Hepatocyte (in vitro differentiated cells): ENCODE results near the gene ATF7. TPM values are rescaled to one million over a fixed set of nuclear protein-coding genes. Genes with fewer than 3 reads are reported as not detected.

Experiments used
- DNase-seq: peaks from one replicate; pipeline ENCODE4 v3.0.0-alpha.2; 2016; ENCODE audit warnings: low spot score
- H2AFZ ChIP-seq: fragments of 200-600 bp; sonication (generic); 2 replicates; pipeline ENCODE4 v1.6.0; 2016; ENCODE audit warnings: antibody characterized with exemption, mild to moderate bottlenecking
- H3K27ac ChIP-seq: fragments of 200-600 bp; sonication (generic); 2 replicates; pipeline ENCODE4 v1.5.1; 2016; ENCODE audit warnings: mild to moderate bottlenecking
- H3K27me3 ChIP-seq: fragments of 200-600 bp; sonication (generic); 2 replicates; pipeline ENCODE4 v1.6.1; 2016
- H3K36me3 ChIP-seq: fragments of 200-600 bp; sonication (generic); replicated peaks from 2 replicates; pipeline ENCODE4 v1.5.1; 2016; ENCODE audit warnings: low read depth; ENCODE audit not compliant: insufficient read depth
- H3K4me1 ChIP-seq: fragments of 200-600 bp; sonication (generic); 2 replicates; pipeline ENCODE4 v1.5.1; 2016; ENCODE audit warnings: mild to moderate bottlenecking, moderate library complexity; ENCODE audit not compliant: insufficient read depth
- H3K4me2 ChIP-seq: fragments of 200-600 bp; sonication (generic); 2 replicates; pipeline ENCODE4 v1.6.0; 2016
- H3K4me3 ChIP-seq: fragments of 200-600 bp; sonication (generic); 2 replicates; pipeline ENCODE4 v1.5.1; 2016; ENCODE audit warnings: mild to moderate bottlenecking
- H3K79me2 ChIP-seq: fragments of 200-600 bp; sonication (generic); 2 replicates; pipeline ENCODE4 v1.6.0; 2017; ENCODE audit warnings: mild to moderate bottlenecking
- H3K9me2 ChIP-seq: fragments of 200-600 bp; sonication (generic); replicated peaks from 2 replicates; pipeline ENCODE4 v1.6.0; 2017; ENCODE audit warnings: mild to moderate bottlenecking; ENCODE audit not compliant: insufficient read depth
- H3K9me3 ChIP-seq: fragments of 200-600 bp; sonication (generic); 2 replicates; pipeline ENCODE4 v1.5.1; 2016; ENCODE audit warnings: low read depth, mild to moderate bottlenecking
- H4K20me1 ChIP-seq: fragments of 200-600 bp; sonication (generic); 2 replicates; pipeline ENCODE4 v1.6.0; 2016; ENCODE audit warnings: mild to moderate bottlenecking; ENCODE audit not compliant: insufficient read depth, poor library complexity, severe bottlenecking
- EZH2 ChIP-seq: fragments of 200-600 bp; sonication (generic); IDR thresholded peaks from 2 replicates; pipeline ENCODE4 v1.6.1; 2016; ENCODE audit warnings: antibody characterized with exemption, mild to moderate bottlenecking, borderline replicate concordance
- EZH2phosphoT487 ChIP-seq: fragments of 200-600 bp; sonication (generic); IDR thresholded peaks from one replicate; pipeline ENCODE4 v1.6.1; 2018; ENCODE audit warnings: antibody characterized with exemption, mild to moderate bottlenecking, low read depth, moderate library complexity; ENCODE audit not compliant: unreplicated experiment, severe bottlenecking
- WGBS: methylation state at CpG from one replicate; pipeline ENCODE4 v1.1.6; 2016; ENCODE audit warnings: low lambda C conversion rate; ENCODE audit errors: missing lambda C conversion rate; 5-methylcytosine and 5-hydroxymethylcytosine counted together
- polyA plus RNA-seq: library from polyadenylated mRNA; unstranded; fragments of >200 nt; fragmentation: Nextera tagmentation; extraction: Ambion mirVana; gene quantifications from 2 replicates; pipeline ENCODE4 v1.2.1, GENCODE V29; 2016
- total RNA-seq: library from RNA; depleted of rRNA; stranded (reverse); fragments of >200 nt; gene quantifications from 2 replicates; pipeline ENCODE4 v1.2.3, GENCODE V29; 2014
- TF ChIP-seq, protein P1 (sequence below): fragments of 200-600 bp; sonication (generic); IDR thresholded peaks from 2 replicates; pipeline ENCODE4 v1.5.1; 2016; ENCODE audit warnings: antibody characterized with exemption, mild to moderate bottlenecking; ENCODE audit not compliant: poor library complexity

ATF7 gene
- total and polyA plus RNA-seq, 2 experiments from 2014 or later: 17.8 to 19.2 TPM

DNA sequence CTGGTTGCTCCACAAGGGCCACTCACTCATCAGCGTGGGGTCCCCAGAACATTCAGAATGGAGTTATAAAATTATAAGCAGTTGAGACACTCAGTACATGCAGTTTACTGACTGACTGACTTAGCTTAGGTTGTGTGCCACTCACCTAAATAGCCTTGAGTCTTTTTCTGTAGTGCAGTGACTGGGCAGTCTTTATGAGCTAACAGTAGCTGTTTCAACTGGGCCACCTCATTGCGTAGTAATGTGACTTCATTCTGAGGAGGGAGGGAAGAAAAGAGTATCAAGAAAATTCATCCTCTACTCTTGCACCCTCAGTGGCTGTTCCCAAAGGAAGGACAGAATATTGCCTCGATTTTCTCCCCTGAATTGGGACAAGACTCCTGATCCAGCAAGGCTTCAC lies 103.1 kb downstream of the ATF7 start:
- Histone ChIP-seq H3K79me2 (no peaks in the 10 kb centered on the region), H3K36me3 (no peaks in the 10 kb centered on the region), H3K4me2 (no peak overlapping the region), H2AFZ (no peak overlapping the region), H4K20me1 (no peaks in the 10 kb centered on the region), H3K9me3 (no peaks in the 10 kb centered on the region), H3K9me2 (no peaks in the 10 kb centered on the region), H3K4me3 (no peak overlapping the region), H3K4me1 (no peaks in the 10 kb centered on the region), H3K27me3 (no peaks in the 10 kb centered on the region), H3K27ac (no peak overlapping the region)
- 97% methylated on average over 3 of the region's 3 CpGs for WGBS
- DNase-seq: no peak
- no peak for TF ChIP-seq EZH2phosphoT487
- no peak for TF ChIP-seq EZH2
- TF ChIP-seq, protein P1, sequence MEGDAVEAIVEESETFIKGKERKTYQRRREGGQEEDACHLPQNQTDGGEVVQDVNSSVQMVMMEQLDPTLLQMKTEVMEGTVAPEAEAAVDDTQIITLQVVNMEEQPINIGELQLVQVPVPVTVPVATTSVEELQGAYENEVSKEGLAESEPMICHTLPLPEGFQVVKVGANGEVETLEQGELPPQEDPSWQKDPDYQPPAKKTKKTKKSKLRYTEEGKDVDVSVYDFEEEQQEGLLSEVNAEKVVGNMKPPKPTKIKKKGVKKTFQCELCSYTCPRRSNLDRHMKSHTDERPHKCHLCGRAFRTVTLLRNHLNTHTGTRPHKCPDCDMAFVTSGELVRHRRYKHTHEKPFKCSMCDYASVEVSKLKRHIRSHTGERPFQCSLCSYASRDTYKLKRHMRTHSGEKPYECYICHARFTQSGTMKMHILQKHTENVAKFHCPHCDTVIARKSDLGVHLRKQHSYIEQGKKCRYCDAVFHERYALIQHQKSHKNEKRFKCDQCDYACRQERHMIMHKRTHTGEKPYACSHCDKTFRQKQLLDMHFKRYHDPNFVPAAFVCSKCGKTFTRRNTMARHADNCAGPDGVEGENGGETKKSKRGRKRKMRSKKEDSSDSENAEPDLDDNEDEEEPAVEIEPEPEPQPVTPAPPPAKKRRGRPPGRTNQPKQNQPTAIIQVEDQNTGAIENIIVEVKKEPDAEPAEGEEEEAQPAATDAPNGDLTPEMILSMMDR: no peak

DNA sequence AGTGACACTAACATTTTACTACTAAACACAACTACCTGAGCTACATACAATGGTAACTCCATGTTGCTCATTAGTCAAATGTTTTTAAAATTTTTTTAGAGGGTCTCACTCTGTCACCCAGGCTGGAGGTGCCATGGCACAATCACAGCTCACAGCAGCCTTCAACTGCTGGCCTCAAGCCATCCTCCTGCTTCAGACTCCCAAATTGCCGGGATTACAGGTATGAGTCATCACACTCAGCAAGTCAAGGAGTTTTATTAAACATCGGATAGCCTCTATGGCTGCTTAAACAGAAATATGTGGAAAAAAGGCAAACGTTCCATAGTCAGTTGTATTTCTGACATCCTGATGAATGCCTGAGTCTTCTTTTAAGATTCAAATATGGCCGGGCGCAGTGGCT lies 107.8 kb downstream of the ATF7 start:
- Histone ChIP-seq H2AFZ (no peak overlapping the region), H3K4me2 (no peak overlapping the region), H3K9me2 (no peaks in the 10 kb centered on the region), H4K20me1 (no peaks in the 10 kb centered on the region), H3K4me1 (no peaks in the 10 kb centered on the region), H3K79me2 (no peaks in the 10 kb centered on the region), H3K27ac (no peak overlapping the region), H3K36me3 (no peaks in the 10 kb centered on the region), H3K9me3 (no peaks in the 10 kb centered on the region), H3K27me3 (no peaks in the 10 kb centered on the region), H3K4me3 (no peak overlapping the region)
- TF ChIP-seq EZH2 (no peak), EZH2phosphoT487 (no peak)
- TF ChIP-seq, protein P1: no peak
- no peak for DNase-seq
- 91% methylated on average over 5 of the region's 5 CpGs for WGBS

DNA sequence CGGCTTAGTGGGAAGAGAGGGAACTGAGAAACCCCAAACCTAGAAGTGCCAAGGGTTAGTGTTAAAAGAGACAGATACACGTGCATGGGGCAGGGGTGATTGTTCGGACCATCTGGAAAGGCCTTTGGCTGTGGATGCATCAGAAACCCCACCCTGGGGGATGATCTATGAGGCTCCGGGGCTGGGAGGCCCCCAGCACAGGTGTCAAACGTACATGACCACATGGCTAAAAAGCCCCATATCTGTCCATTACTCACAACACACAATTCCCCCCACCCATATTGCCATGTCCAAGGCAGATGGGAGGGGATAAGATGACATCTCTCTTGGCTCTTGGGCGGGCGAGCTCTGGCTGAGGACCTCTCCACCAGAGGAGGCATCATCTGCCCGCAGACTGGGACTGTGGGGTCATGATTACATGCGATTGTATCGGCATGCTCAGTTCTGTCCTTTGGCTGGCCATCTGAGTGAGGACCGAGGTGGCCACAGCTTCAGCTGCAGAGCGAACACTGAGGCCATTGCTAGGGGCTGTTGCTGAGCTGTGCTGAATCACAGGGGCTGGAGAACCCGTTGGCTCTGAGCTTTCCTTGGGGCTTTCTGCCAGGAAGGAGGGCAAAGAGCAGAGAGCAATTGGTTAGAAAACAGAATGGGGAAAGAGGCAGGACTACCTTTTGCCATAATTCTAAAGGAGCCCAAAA lies 109.3 kb downstream of the ATF7 start:
- WGBS: 93% methylated on average over 13 of the region's 13 CpGs
- no peak for DNase-seq

More for the DNA sequence above, 109.3 kb downstream of the ATF7 start:
- no peaks in the 10 kb centered on the region for H3K79me2 ChIP-seq
- H3K4me2 ChIP-seq: no peak overlapping the region
- TF ChIP-seq EZH2 (no peak), EZH2phosphoT487 (no peak)
- TF ChIP-seq, protein P1: no peak
- no peak overlapping the region for H2AFZ ChIP-seq
- no peaks in the 10 kb centered on the region for H3K9me3 ChIP-seq
- H3K27ac ChIP-seq: no peak overlapping the region
- no peaks in the 10 kb centered on the region for H4K20me1 ChIP-seq
- no peaks in the 10 kb centered on the region for H3K27me3 ChIP-seq
- H3K4me3 ChIP-seq: no peak overlapping the region
- H3K36me3 ChIP-seq: no peaks in the 10 kb centered on the region
- no peaks in the 10 kb centered on the region for H3K4me1 ChIP-seq
- H3K9me2 ChIP-seq: no peaks in the 10 kb centered on the region
